Tibial artery (tissue), 4 donors: Measurements from ENCODE around the gene SNTN.
"Not testable (repeated sequence)": the region's sequence is repeated elsewhere in the genome, so short reads cannot be mapped to it uniquely, and the experiment has no call there.

Source experiments
- DNase-seq, 2 donors: peaks; one replicate each; pipeline ENCODE4 v3.0.0-alpha.2; 2019
- H3K27ac ChIP-seq, 2 donors: fragments of 200-600 bp; sonication (generic) in 1 of 2; 1 replicate in 1 of 2; 2 replicates in 1 of 2; pipeline ENCODE4 v1.5.1; 2018 to 2019; ENCODE audit warnings: mild to moderate bottlenecking in 1 of 2
- H3K27me3 ChIP-seq, 2 donors: fragments of 200-600 bp; sonication (generic) in 1 of 2; one replicate each; pipeline versions ENCODE4 v1.5.1 to v1.6.0; 2016 to 2019
- H3K36me3 ChIP-seq, 3 donors: fragments of 200-600 bp; sonication (generic) in 2 of 3; one replicate each; pipeline ENCODE4 v1.5.1; 2016 to 2019; ENCODE audit warnings: mild to moderate bottlenecking in 2 of 3
- H3K4me1 ChIP-seq, 4 donors: fragments of 200-600 bp; sonication (generic) in 2 of 4; 1 replicate in 3 of 4; 2 replicates in 1 of 4; pipeline ENCODE4 v1.5.1; 2016 to 2019
- H3K4me3 ChIP-seq, 2 donors: fragments of 200-600 bp; sonication (generic) in 1 of 2; 1 replicate in 1 of 2; 2 replicates in 1 of 2; pipeline ENCODE4 v1.5.1; 2018 to 2019; ENCODE audit warnings: mild to moderate bottlenecking in 2 of 2
- H3K9me3 ChIP-seq, 3 donors: fragments of 200-600 bp; sonication (generic) in 1 of 3; one replicate each; pipeline ENCODE4 v1.5.1; 2016 to 2019
- CTCF ChIP-seq, 2 experiments: fragments of 200-600 bp in 1 of 2; fragments of 450-650 bp in 1 of 2; IDR thresholded peaks; one replicate each; pipeline ENCODE4 v1.5.1; 2017 to 2019; ENCODE audit warnings: antibody characterized with exemption in 2 of 2, mild to moderate bottlenecking in 1 of 2, moderate library complexity in 1 of 2
- intact Hi-C: fragments of 100-400 bp; cut with DNase I; formaldehyde crosslinking; loops from one replicate; pipeline ENCODE4 v1.15.0; 2023; ENCODE audit warnings: low total_unique reads

SNTN gene

DNA sequence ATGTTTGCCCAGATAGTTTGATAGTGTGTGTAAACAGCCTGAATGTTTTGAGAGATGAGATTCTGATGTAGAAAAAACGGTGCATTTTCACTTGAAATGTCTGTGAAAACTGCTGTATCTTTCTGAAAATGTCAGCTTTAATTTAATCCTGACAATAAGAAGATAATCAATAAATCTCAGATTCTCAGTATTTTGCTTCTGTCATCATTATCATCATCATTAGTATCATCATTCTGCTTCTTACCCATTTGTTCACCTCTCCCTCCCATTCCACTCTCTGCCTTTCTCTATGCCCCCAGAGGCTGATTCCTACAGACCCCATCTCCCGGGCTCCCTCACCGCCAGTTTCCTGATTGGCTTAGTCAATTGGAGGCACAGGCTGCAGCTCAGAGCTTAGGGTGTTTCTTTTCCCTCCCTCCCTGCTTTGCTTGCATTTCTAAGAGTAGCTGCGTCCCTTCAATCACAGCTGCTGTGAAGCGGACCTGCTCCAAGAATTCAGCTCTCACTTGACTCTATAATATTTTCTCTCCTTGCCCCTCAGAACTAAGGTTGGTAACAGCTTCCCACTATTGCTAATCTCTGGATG is 8.2 kb upstream of the SNTN start:
- TF ChIP-seq CTCF (IDR thresholded peaks at IDR 0.05) = no peak
- H3K27ac ChIP-seq = no peak overlapping the region
- H3K27me3 ChIP-seq = no peaks in the 10 kb centered on the region
- H3K4me1 ChIP-seq = no peaks in the 10 kb centered on the region
- intact Hi-C loops = no loop called here
- H3K36me3 ChIP-seq = no peaks in the 10 kb centered on the region
- peaks cover 0 to 4% (median 0%) of the 10 kb centered on the region in 3 donors for H3K9me3 ChIP-seq
- no peak for DNase-seq
- no peak overlapping the region for H3K4me3 ChIP-seq

DNA sequence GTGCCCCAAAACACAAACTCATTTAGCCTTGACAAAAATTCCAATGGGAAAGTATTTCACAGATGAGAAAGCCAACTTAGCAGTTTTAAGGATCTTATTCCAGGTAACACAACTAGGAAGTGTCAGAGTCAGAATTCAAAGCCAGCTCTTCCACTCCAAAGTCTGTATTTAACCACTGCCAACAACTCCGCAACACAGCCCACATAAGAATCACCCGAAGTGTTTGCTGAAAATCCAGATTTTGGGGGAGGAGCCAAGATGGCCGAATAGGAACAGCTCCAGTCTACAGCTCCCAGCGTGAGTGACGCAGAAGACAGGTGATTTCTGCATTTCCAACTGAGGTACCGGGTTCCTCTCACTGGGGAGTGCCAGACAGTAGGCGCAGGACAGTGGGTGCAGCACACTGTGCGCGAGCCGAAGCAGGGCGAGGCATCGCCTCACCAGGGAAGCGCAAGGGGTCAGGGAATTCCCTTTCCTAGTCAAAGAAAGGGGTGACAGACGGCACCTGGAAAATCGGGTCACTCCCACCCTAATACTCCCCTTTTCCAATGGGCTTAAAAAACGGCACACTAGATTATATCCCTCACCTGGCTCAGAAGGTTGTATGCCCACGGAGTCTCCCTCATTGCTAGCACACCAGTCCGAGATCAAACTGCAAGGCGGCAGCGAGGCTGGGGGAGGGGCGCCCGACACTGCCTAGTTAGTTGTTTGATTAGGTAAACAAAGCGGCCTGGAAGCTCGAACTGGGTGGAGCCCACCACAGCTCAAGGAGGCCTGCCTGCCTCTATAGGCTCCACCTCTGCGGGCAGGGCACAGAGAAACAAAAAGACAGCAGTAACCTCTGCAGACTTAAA is 7.3 kb upstream of the SNTN start:
- H3K9me3 ChIP-seq, DNase-seq, H3K36me3 ChIP-seq, H3K27me3 ChIP-seq, H3K4me1 ChIP-seq, H3K27ac ChIP-seq, intact Hi-C loops, H3K4me3 ChIP-seq: not testable (repeated sequence)

- intact Hi-C loops = no loop called here
Observed at GRCh38 chr3:63654211-63654610, 1.7 kb downstream of the SNTN start.

DNA sequence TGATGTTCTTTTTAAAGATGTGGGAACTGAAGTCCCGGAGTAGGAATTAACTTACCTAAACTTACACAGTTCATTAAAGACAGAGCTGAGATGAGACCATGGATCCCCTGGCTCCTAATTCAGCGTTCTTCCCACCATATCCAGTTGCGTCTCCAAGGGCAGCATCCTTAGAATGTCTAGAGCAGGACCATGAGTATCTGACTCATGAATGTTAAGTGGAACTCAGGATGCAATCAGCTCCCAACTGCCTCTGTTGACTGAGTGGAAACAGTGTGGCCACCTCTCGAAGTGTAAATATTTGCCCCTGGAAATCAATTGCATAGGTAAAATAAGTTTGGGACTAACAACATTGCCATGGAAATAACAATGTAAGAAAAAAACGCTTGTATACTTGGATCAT is 2.5 kb downstream of the SNTN start:
- TF ChIP-seq CTCF (IDR thresholded peaks at IDR 0.05) = no peak
- no peak overlapping the region for H3K27ac ChIP-seq
- intact Hi-C loops = no loop called here
- peaks cover 0 to 10% (median 0%) of the 10 kb centered on the region in 4 donors for H3K4me1 ChIP-seq
- no peak overlapping the region for H3K4me3 ChIP-seq
- no peaks in the 10 kb centered on the region for H3K9me3 ChIP-seq
- no peak for DNase-seq
- no peaks in the 10 kb centered on the region for H3K36me3 ChIP-seq
- H3K27me3 ChIP-seq = no peaks in the 10 kb centered on the region

More at GRCh38 chr3:63654211-63654610, 1.7 kb downstream of the SNTN start:
- Histone ChIP-seq H3K36me3 (no peaks in the 10 kb centered on the region), H3K9me3 (no peaks in the 10 kb centered on the region), H3K27me3 (no peaks in the 10 kb centered on the region), H3K27ac (no peak overlapping the region), H3K4me3 (no peak overlapping the region), H3K4me1 (peaks cover 0 to 10% (median 0%) of the 10 kb centered on the region in 4 donors)
- no peak for TF ChIP-seq CTCF (IDR thresholded peaks at IDR 0.05)
- no peak for DNase-seq

GRCh38 chr3:63655519-63655918 is 3.0 kb downstream of the SNTN start:
- Histone ChIP-seq H3K9me3 (no peaks in the 10 kb centered on the region), H3K36me3 (no peaks in the 10 kb centered on the region)
- TF ChIP-seq CTCF (IDR thresholded peaks at IDR 0.05) = no peak

GRCh38 chr3:63656786-63657185 is 4.3 kb downstream of the SNTN start:
- no peak for DNase-seq
- no peaks in the 10 kb centered on the region for H3K9me3 ChIP-seq
- no peak overlapping the region for H3K27ac ChIP-seq
- no peak for TF ChIP-seq CTCF (IDR thresholded peaks at IDR 0.05)
- no peaks in the 10 kb centered on the region for H3K27me3 ChIP-seq
- no peaks in the 10 kb centered on the region for H3K36me3 ChIP-seq
- no peak overlapping the region for H3K4me3 ChIP-seq
- peaks cover 0 to 10% (median 0%) of the 10 kb centered on the region in 4 donors for H3K4me1 ChIP-seq
- intact Hi-C loops = no loop called here

More at GRCh38 chr3:63655519-63655918, 3.0 kb downstream of the SNTN start:
- DNase-seq = no peak
- intact Hi-C loops = no loop called here
- H3K4me3 ChIP-seq = no peak overlapping the region
- H3K27me3 ChIP-seq = no peaks in the 10 kb centered on the region
- peaks cover 0 to 10% (median 0%) of the 10 kb centered on the region in 4 donors for H3K4me1 ChIP-seq
- H3K27ac ChIP-seq = no peak overlapping the region
